ENCODE results near the gene ZBTB46.

ZBTB46 gene

DNA sequence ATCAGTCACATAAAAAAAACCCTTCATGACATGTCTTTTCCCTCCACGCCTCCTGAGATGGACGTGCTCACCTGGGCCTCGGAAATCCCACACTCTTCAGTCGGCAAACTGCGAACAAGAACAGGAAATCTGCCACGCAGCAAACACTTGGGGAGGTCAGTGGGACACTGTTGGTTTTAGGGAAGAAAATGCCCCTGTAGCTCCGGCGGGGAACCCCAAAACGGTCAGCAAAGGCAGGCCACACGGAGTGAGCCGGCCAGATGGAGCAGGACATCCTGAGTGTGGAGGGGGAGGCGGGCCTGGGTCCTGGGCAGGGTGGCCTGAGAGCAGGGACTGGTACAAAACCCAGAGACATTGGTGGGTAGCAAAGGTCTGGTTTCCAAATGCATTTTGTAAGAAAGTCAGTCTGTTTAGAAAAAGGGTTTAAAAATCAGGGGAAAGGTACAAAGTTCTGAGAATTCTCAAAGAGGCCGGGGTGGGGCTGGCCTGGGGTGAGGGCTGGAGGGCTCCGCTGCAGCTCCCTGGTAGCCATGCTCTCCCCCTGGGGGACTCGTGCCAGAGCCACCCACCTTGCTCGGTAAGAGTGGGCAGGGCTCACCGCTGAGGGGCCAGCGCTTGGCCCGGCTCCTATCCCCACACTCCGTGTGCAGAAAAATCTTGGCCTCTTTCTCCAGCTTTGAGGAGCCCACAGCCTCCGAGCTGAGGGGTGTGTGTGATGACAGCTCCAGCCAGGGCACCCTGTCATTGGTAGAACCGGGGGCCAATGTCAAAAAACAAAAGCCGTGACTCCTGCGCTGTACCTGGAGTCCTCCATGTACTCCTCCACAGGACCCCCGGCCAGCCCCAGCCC lies 86.3 kb downstream of the ZBTB46 start:
- peaks cover 8 to 10% of the 10 kb centered on the region in 2 experiments for H3K4me1 ChIP-seq (ENCODE audit: control insufficient read depth in 1 of 2, insufficient read depth in 2 of 2, low read length in 2 of 2)
- H4K8ac ChIP-seq (ENCODE audit: low read depth, low read length), result no peak overlapping the region

GRCh38 chr20:63744158-63744557 lies 86.9 kb downstream of the ZBTB46 start:
- Histone ChIP-seq H2BK120ac (ENCODE audit: insufficient read depth, low read length, poor library complexity) (no peak overlapping the region), H4K12ac (ENCODE audit: low read depth, low read length) (no peak overlapping the region), H2BK5ac (ENCODE audit: low read depth, low read length, poor library complexity) (no peak overlapping the region), H3K9me3 (ENCODE audit: insufficient read depth, low read depth, low read length) (no peaks in the 10 kb centered on the region), H2BK12ac (ENCODE audit: low read length) (no peak overlapping the region), H3K36me3 (ENCODE audit: control insufficient read depth in 1 of 2, insufficient read depth in 2 of 2, low read length in 2 of 2) (peaks cover 34 to 43% of the 10 kb centered on the region in 2 experiments), H2AK5ac (ENCODE audit: low read length) (no peak overlapping the region), H3K14ac (ENCODE audit: low read length) (no peak overlapping the region), H4K91ac (ENCODE audit: low read depth, low read length) (no peak overlapping the region), H3K4me2 (ENCODE audit: low read length) (no peak overlapping the region), H3K9ac (ENCODE audit: low read length) (no peak overlapping the region), H3K27ac (ENCODE audit: low read depth, low read length) (no peak overlapping the region), H2AFZ (ENCODE audit: insufficient read depth, low read length, poor library complexity) (no peak overlapping the region), H3K4me1 (ENCODE audit: control insufficient read depth in 1 of 2, insufficient read depth in 2 of 2, low read length in 2 of 2) (peaks cover 8 to 10% of the 10 kb centered on the region in 2 experiments), H3K79me1 (ENCODE audit: low read length) (peaks cover 13% of the 10 kb centered on the region), H3K79me2 (ENCODE audit: control insufficient read depth, insufficient read depth, low read length, poor library complexity) (peaks cover 7% of the 10 kb centered on the region), H4K8ac (ENCODE audit: low read depth, low read length) (no peak overlapping the region), H3K4ac (ENCODE audit: low read depth, low read length) (no peak overlapping the region), H3K4me3 (ENCODE audit: low read depth, low read length) (no peak overlapping the region), H3K23ac (ENCODE audit: low read length) (no peak overlapping the region), H3K18ac (ENCODE audit: low read length) (no peak overlapping the region), H3K27me3 (ENCODE audit: insufficient read depth, low read length) (no peaks in the 10 kb centered on the region)
- no peak for DNase-seq
- no CpG with 5 or more reads among the region's 4 CpGs for WGBS (ENCODE audit: extremely low coverage, insufficient coverage, insufficient read length)

More for the DNA sequence above, 86.3 kb downstream of the ZBTB46 start:
- H3K23ac ChIP-seq (ENCODE audit: low read length), result no peak overlapping the region
- no peak overlapping the region for H3K4me3 ChIP-seq (ENCODE audit: low read depth, low read length)
- H3K27ac ChIP-seq (ENCODE audit: low read depth, low read length), result no peak overlapping the region
- no peak for DNase-seq
- H3K9ac ChIP-seq (ENCODE audit: low read length), result no peak overlapping the region
- no peak overlapping the region for H2AFZ ChIP-seq (ENCODE audit: insufficient read depth, low read length, poor library complexity)
- no peaks in the 10 kb centered on the region for H3K9me3 ChIP-seq (ENCODE audit: insufficient read depth, low read depth, low read length)
- H3K79me1 ChIP-seq (ENCODE audit: low read length), result peaks cover 13% of the 10 kb centered on the region
- no peak overlapping the region for H3K4me2 ChIP-seq (ENCODE audit: low read length)
- H3K14ac ChIP-seq (ENCODE audit: low read length), result no peak overlapping the region
- no CpG with 5 or more reads among the region's 25 CpGs for WGBS (ENCODE audit: extremely low coverage, insufficient coverage, insufficient read length)
- no peak overlapping the region for H2BK12ac ChIP-seq (ENCODE audit: low read length)
- no peak overlapping the region for H4K91ac ChIP-seq (ENCODE audit: low read depth, low read length)
- no peak overlapping the region for H3K18ac ChIP-seq (ENCODE audit: low read length)
- peaks cover 34 to 43% of the 10 kb centered on the region in 2 experiments for H3K36me3 ChIP-seq (ENCODE audit: control insufficient read depth in 1 of 2, insufficient read depth in 2 of 2, low read length in 2 of 2)
- H3K79me2 ChIP-seq (ENCODE audit: control insufficient read depth, insufficient read depth, low read length, poor library complexity), result peaks cover 7% of the 10 kb centered on the region
- no peaks in the 10 kb centered on the region for H3K27me3 ChIP-seq (ENCODE audit: insufficient read depth, low read length)
- no peak overlapping the region for H2BK120ac ChIP-seq (ENCODE audit: insufficient read depth, low read length, poor library complexity)
- no peak overlapping the region for H2BK5ac ChIP-seq (ENCODE audit: low read depth, low read length, poor library complexity)
- no peak overlapping the region for H2AK5ac ChIP-seq (ENCODE audit: low read length)
- no peak overlapping the region for H3K4ac ChIP-seq (ENCODE audit: low read depth, low read length)
- H4K12ac ChIP-seq (ENCODE audit: low read depth, low read length), result no peak overlapping the region

- Histone ChIP-seq H3K79me1 (ENCODE audit: low read length) (peaks cover 15% of the 10 kb centered on the region), H2AK5ac (ENCODE audit: low read length) (no peak overlapping the region), H3K4me1 (ENCODE audit: control insufficient read depth in 1 of 2, insufficient read depth in 2 of 2, low read length in 2 of 2) (peaks cover 13 to 14% of the 10 kb centered on the region in 2 experiments), H3K14ac (ENCODE audit: low read length) (no peak overlapping the region), H3K27ac (ENCODE audit: low read depth, low read length) (no peak overlapping the region), H3K4me2 (ENCODE audit: low read length) (no peak overlapping the region), H3K79me2 (ENCODE audit: control insufficient read depth, insufficient read depth, low read length, poor library complexity) (peaks cover 7% of the 10 kb centered on the region), H2AFZ (ENCODE audit: insufficient read depth, low read length, poor library complexity) (no peak overlapping the region), H3K36me3 (ENCODE audit: control insufficient read depth in 1 of 2, insufficient read depth in 2 of 2, low read length in 2 of 2) (peaks cover 31 to 43% of the 10 kb centered on the region in 2 experiments), H4K12ac (ENCODE audit: low read depth, low read length) (no peak overlapping the region), H4K91ac (ENCODE audit: low read depth, low read length) (no peak overlapping the region), H3K27me3 (ENCODE audit: insufficient read depth, low read length) (no peaks in the 10 kb centered on the region), H3K4me3 (ENCODE audit: low read depth, low read length) (no peak overlapping the region), H2BK12ac (ENCODE audit: low read length) (no peak overlapping the region), H3K4ac (ENCODE audit: low read depth, low read length) (no peak overlapping the region), H3K23ac (ENCODE audit: low read length) (no peak overlapping the region), H3K9ac (ENCODE audit: low read length) (no peak overlapping the region), H2BK5ac (ENCODE audit: low read depth, low read length, poor library complexity) (no peak overlapping the region), H3K9me3 (ENCODE audit: insufficient read depth, low read depth, low read length) (no peaks in the 10 kb centered on the region), H3K18ac (ENCODE audit: low read length) (no peak overlapping the region), H2BK120ac (ENCODE audit: insufficient read depth, low read length, poor library complexity) (no peak overlapping the region), H4K8ac (ENCODE audit: low read depth, low read length) (no peak overlapping the region)
- DNase-seq, result no peak
- WGBS (ENCODE audit: extremely low coverage, insufficient coverage, insufficient read length), result no CpG with 5 or more reads among the region's 31 CpGs
Observed at GRCh38 chr20:63743210-63743970, 87.7 kb downstream of the ZBTB46 start.

DNA sequence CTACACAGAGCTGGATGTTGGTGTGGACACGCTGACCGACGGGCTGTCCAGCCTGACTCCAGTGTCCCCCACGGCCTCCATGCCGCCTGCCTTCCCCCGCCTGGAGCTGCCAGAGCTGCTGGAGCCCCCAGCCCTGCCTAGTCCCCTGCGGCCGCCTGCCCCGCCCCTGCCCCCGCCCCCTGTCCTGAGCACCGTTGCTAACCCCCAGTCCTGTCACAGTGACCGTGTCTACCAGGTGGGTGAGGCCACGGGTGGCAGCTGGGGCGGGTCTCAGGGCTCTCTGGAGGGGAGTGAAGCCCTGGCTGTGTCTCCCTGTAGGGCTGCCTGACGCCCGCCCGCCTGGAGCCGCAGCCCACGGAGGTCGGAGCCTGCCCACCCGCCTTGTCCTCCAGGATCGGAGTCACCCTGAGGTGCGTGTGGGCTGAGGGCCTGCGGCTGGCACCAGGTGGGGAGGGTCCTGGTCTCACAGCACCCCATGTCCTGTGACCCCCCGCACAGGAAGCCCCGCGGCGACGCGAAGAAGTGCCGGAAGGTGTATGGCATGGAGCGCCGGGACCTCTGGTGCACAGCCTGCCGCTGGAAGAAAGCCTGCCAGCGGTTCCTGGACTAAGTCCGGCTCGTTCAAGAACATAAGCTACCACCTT lies 88.6 kb downstream of the ZBTB46 start:
- H2AFZ ChIP-seq (ENCODE audit: insufficient read depth, low read length, poor library complexity), result no peak overlapping the region
- H3K4me2 ChIP-seq (ENCODE audit: low read length), result no peak overlapping the region
- no peak overlapping the region for H2AK5ac ChIP-seq (ENCODE audit: low read length)
- H3K4me3 ChIP-seq (ENCODE audit: low read depth, low read length), result no peak overlapping the region
- H2BK5ac ChIP-seq (ENCODE audit: low read depth, low read length, poor library complexity), result no peak overlapping the region
- H3K27me3 ChIP-seq (ENCODE audit: insufficient read depth, low read length), result no peaks in the 10 kb centered on the region
- H3K79me1 ChIP-seq (ENCODE audit: low read length), result peaks cover 15% of the 10 kb centered on the region
- WGBS (ENCODE audit: extremely low coverage, insufficient coverage, insufficient read length), result no CpG with 5 or more reads among the region's 37 CpGs
- H3K36me3 ChIP-seq (ENCODE audit: control insufficient read depth in 1 of 2, insufficient read depth in 2 of 2, low read length in 2 of 2), result peaks cover 31 to 43% of the 10 kb centered on the region in 2 experiments
- no peak overlapping the region for H4K8ac ChIP-seq (ENCODE audit: low read depth, low read length)
- peaks cover 7% of the 10 kb centered on the region for H3K79me2 ChIP-seq (ENCODE audit: control insufficient read depth, insufficient read depth, low read length, poor library complexity)
- peaks cover 16% of the 10 kb centered on the region in 2 experiments for H3K4me1 ChIP-seq (ENCODE audit: control insufficient read depth in 1 of 2, insufficient read depth in 2 of 2, low read length in 2 of 2)
- no peak overlapping the region for H3K9ac ChIP-seq (ENCODE audit: low read length)
- H2BK12ac ChIP-seq (ENCODE audit: low read length), result no peak overlapping the region
- no peak overlapping the region for H3K4ac ChIP-seq (ENCODE audit: low read depth, low read length)
- no peak overlapping the region for H3K18ac ChIP-seq (ENCODE audit: low read length)
- H4K12ac ChIP-seq (ENCODE audit: low read depth, low read length), result no peak overlapping the region
- H3K23ac ChIP-seq (ENCODE audit: low read length), result no peak overlapping the region
- no peak overlapping the region for H3K27ac ChIP-seq (ENCODE audit: low read depth, low read length)
- no peak overlapping the region for H2BK120ac ChIP-seq (ENCODE audit: insufficient read depth, low read length, poor library complexity)
- H3K9me3 ChIP-seq (ENCODE audit: insufficient read depth, low read depth, low read length), result no peaks in the 10 kb centered on the region
- no peak overlapping the region for H4K91ac ChIP-seq (ENCODE audit: low read depth, low read length)
- no peak for DNase-seq
- H3K14ac ChIP-seq (ENCODE audit: low read length), result no peak overlapping the region

Data from trophoblast cell (in vitro differentiated cells and primary cell).